HepG2 (cell line): ENCODE data around the gene CD177.

Experiments
- ADNP ChIP-seq: sonication (generic); formaldehyde crosslinking; IDR thresholded peaks from 2 replicates; pipeline ENCODE4 v1.4.0; 2020; ENCODE audit warnings: missing genetic modification reagents
- CCDC6 ChIP-seq: sonication (generic); formaldehyde crosslinking; IDR thresholded peaks from 2 replicates; pipeline ENCODE4 v1.8.1; 2022; ENCODE audit warnings: mild to moderate bottlenecking, missing genetic modification reagents, moderate library complexity
- FOXP1 ChIP-seq, 2 experiments: fragments of 450-650 bp in 1 of 2; IDR thresholded peaks; 2 replicates each; pipeline ENCODE4 v1.6.1; 2017 to 2018; ENCODE audit warnings: antibody characterized with exemption in 1 of 2
- POLR2AphosphoS5 ChIP-seq: IDR thresholded peaks from 2 replicates; pipeline ENCODE4 v1.6.1; 2012; ENCODE audit warnings: low read depth, low read length
- TARDBP ChIP-seq: sonication (generic); formaldehyde crosslinking; IDR thresholded peaks from 2 replicates; pipeline ENCODE4 v1.8.0; 2022; ENCODE audit warnings: mild to moderate bottlenecking, missing genetic modification reagents
- USF2 ChIP-seq, 2 experiments: sonication (generic) in 1 of 2; formaldehyde crosslinking in 1 of 2; IDR thresholded peaks; 2 replicates each; pipeline versions ENCODE4 v1.5.1 to v1.6.1; 2011 to 2020; ENCODE audit warnings: borderline replicate concordance in 1 of 2, low read depth in 1 of 2, low read length in 1 of 2, mild to moderate bottlenecking in 1 of 2, missing genetic modification reagents in 1 of 2, moderate library complexity in 1 of 2
- ZBTB1 ChIP-seq: sonication (generic); formaldehyde crosslinking; IDR thresholded peaks from 2 replicates; pipeline ENCODE4 v1.4.0; 2020; ENCODE audit warnings: missing genetic modification reagents, borderline replicate concordance
- ZNF687 ChIP-seq: sonication (generic); formaldehyde crosslinking; IDR thresholded peaks from 2 replicates; pipeline ENCODE4 v1.5.1; 2020; ENCODE audit warnings: mild to moderate bottlenecking, missing genetic modification reagents, moderate library complexity
- ZSCAN22 ChIP-seq: sonication (generic); formaldehyde crosslinking; IDR thresholded peaks from 2 replicates; pipeline ENCODE4 v1.4.0; 2020; ENCODE audit warnings: mild to moderate bottlenecking, missing genetic modification reagents
- TF ChIP-seq, protein P1 (sequence below): sonication (generic); formaldehyde crosslinking; IDR thresholded peaks from 2 replicates; pipeline ENCODE4 v1.4.0; 2020; ENCODE audit warnings: mild to moderate bottlenecking, missing genetic modification reagents, borderline replicate concordance
- TF ChIP-seq, protein P2 (sequence below): sonication (generic); formaldehyde crosslinking; IDR thresholded peaks from 2 replicates; pipeline ENCODE4 v1.5.0; 2020; ENCODE audit warnings: mild to moderate bottlenecking, missing genetic modification reagents, moderate library complexity
- TF ChIP-seq, protein P3 (sequence below): sonication (generic); formaldehyde crosslinking; IDR thresholded peaks from 2 replicates; pipeline ENCODE4 v1.4.0; 2020; ENCODE audit warnings: missing genetic modification reagents
- TF ChIP-seq, protein P4 (sequence below), 2 experiments: sonication (generic) in 1 of 2; formaldehyde crosslinking in 1 of 2; IDR thresholded peaks; 2 replicates each; pipeline versions ENCODE4 v1.4.0 to v1.6.1; 2018 to 2020; ENCODE audit warnings: missing genetic modification reagents in 2 of 2, borderline replicate concordance in 1 of 2, low read depth in 1 of 2, mild to moderate bottlenecking in 1 of 2, missing biosample characterization in 1 of 2
- TF ChIP-seq, protein P5 (sequence below): sonication (generic); formaldehyde crosslinking; IDR thresholded peaks from 2 replicates; pipeline ENCODE4 v1.5.0; 2020; ENCODE audit warnings: missing genetic modification reagents

GRCh38 chr19:43395561-43395960, 42.1 kb downstream of the CD177 start:
- TF ChIP-seq TARDBP (CRISPR knock-in tag): no peak
- no peak for TF ChIP-seq USF2 (IDR thresholded peaks at IDR 0.05; ENCODE audit: low read depth, low read length)
- TF ChIP-seq USF2 (CRISPR knock-in tag; IDR thresholded peaks at IDR 0.05; ENCODE audit: borderline replicate concordance): no peak
- TF ChIP-seq FOXP1 (IDR thresholded peaks at IDR 0.05): no peak
- no peak for TF ChIP-seq FOXP1 (CRISPR knock-in tag; IDR thresholded peaks at IDR 0.05)
- no peak for TF ChIP-seq ZSCAN22
- TF ChIP-seq, protein P1, sequence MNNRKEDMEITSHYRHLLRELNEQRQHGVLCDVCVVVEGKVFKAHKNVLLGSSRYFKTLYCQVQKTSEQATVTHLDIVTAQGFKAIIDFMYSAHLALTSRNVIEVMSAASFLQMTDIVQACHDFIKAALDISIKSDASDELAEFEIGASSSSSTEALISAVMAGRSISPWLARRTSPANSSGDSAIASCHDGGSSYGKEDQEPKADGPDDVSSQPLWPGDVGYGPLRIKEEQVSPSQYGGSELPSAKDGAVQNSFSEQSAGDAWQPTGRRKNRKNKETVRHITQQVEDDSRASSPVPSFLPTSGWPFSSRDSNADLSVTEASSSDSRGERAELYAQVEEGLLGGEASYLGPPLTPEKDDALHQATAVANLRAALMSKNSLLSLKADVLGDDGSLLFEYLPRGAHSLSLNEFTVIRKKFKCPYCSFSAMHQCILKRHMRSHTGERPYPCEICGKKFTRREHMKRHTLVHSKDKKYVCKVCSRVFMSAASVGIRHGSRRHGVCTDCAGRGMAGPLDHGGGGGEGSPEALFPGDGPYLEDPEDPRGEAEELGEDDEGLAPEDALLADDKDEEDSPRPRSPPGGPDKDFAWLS: no peak
- no peak for TF ChIP-seq ZBTB1 (CRISPR knock-in tag)
- no peak for TF ChIP-seq ZNF687 (CRISPR knock-in tag)
- TF ChIP-seq, protein P2, sequence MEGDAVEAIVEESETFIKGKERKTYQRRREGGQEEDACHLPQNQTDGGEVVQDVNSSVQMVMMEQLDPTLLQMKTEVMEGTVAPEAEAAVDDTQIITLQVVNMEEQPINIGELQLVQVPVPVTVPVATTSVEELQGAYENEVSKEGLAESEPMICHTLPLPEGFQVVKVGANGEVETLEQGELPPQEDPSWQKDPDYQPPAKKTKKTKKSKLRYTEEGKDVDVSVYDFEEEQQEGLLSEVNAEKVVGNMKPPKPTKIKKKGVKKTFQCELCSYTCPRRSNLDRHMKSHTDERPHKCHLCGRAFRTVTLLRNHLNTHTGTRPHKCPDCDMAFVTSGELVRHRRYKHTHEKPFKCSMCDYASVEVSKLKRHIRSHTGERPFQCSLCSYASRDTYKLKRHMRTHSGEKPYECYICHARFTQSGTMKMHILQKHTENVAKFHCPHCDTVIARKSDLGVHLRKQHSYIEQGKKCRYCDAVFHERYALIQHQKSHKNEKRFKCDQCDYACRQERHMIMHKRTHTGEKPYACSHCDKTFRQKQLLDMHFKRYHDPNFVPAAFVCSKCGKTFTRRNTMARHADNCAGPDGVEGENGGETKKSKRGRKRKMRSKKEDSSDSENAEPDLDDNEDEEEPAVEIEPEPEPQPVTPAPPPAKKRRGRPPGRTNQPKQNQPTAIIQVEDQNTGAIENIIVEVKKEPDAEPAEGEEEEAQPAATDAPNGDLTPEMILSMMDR (CRISPR knock-in tag): no peak
- TF ChIP-seq, protein P3, sequence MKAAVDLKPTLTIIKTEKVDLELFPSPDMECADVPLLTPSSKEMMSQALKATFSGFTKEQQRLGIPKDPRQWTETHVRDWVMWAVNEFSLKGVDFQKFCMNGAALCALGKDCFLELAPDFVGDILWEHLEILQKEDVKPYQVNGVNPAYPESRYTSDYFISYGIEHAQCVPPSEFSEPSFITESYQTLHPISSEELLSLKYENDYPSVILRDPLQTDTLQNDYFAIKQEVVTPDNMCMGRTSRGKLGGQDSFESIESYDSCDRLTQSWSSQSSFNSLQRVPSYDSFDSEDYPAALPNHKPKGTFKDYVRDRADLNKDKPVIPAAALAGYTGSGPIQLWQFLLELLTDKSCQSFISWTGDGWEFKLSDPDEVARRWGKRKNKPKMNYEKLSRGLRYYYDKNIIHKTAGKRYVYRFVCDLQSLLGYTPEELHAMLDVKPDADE: no peak
- TF ChIP-seq CCDC6: no peak
- TF ChIP-seq, protein P4, sequence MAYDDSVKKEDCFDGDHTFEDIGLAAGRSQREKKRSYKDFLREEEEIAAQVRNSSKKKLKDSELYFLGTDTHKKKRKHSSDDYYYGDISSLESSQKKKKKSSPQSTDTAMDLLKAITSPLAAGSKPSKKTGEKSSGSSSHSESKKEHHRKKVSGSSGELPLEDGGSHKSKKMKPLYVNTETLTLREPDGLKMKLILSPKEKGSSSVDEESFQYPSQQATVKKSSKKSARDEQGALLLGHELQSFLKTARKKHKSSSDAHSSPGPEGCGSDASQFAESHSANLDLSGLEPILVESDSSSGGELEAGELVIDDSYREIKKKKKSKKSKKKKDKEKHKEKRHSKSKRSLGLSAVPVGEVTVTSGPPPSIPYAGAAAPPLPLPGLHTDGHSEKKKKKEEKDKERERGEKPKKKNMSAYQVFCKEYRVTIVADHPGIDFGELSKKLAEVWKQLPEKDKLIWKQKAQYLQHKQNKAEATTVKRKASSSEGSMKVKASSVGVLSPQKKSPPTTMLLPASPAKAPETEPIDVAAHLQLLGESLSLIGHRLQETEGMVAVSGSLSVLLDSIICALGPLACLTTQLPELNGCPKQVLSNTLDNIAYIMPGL (CRISPR knock-in tag; IDR thresholded peaks at IDR 0.05; ENCODE audit: borderline replicate concordance in 1 of 2, low read depth in 1 of 2): no peak
- TF ChIP-seq, protein P5, sequence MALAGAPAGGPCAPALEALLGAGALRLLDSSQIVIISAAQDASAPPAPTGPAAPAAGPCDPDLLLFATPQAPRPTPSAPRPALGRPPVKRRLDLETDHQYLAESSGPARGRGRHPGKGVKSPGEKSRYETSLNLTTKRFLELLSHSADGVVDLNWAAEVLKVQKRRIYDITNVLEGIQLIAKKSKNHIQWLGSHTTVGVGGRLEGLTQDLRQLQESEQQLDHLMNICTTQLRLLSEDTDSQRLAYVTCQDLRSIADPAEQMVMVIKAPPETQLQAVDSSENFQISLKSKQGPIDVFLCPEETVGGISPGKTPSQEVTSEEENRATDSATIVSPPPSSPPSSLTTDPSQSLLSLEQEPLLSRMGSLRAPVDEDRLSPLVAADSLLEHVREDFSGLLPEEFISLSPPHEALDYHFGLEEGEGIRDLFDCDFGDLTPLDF: no peak
- no peak for TF ChIP-seq POLR2AphosphoS5
- no peak for TF ChIP-seq ADNP (CRISPR knock-in tag)
